Epidermal melanocyte (primary cell): ENCODE measurements around the gene CD300LF.

Experiments
- DNase-seq: peaks from one replicate; pipeline ENCODE4 v3.0.0; 2011; ENCODE audit warnings: low spot score; ENCODE audit not compliant: insufficient read length

CD300LF gene

GRCh38 chr17:74712756-74713155 lies at the start of gene CD300LF:
CD300LF (minus strand) TSS chr17:74712923; CDS start chr17:74712866, 57 bp downstream.
- no peak for DNase-seq

- DNase-seq = no peak
Observed at GRCh38 chr17:74761931-74762330, 49.2 kb upstream of the CD300LF start.

GRCh38 chr17:74761419-74761818 lies 48.7 kb upstream of the CD300LF start:
- no peak for DNase-seq

- DNase-seq = no peak
Observed at GRCh38 chr17:74760404-74761105, 47.8 kb upstream of the CD300LF start.

GRCh38 chr17:74759941-74760340 lies 47.2 kb upstream of the CD300LF start:
- DNase-seq = no peak

- DNase-seq = no peak
Observed at GRCh38 chr17:74759243-74759801, 46.6 kb upstream of the CD300LF start.

GRCh38 chr17:74758848-74759168 lies 46.1 kb upstream of the CD300LF start:
- no peak for DNase-seq

- DNase-seq = no peak
Observed at GRCh38 chr17:74757931-74758847, 45.5 kb upstream of the CD300LF start.

GRCh38 chr17:74757502-74757901 lies 44.8 kb upstream of the CD300LF start:
- DNase-seq = no peak

- DNase-seq = no peak
Observed at GRCh38 chr17:74756891-74757290, 44.2 kb upstream of the CD300LF start.

GRCh38 chr17:74755533-74755932 lies 42.8 kb upstream of the CD300LF start:
- no peak for DNase-seq

- DNase-seq = no peak
Observed at GRCh38 chr17:74754832-74755231, 42.1 kb upstream of the CD300LF start.

- no peak for DNase-seq
Observed at GRCh38 chr17:74752822-74753401, 40.2 kb upstream of the CD300LF start.

- no peak for DNase-seq
Observed at GRCh38 chr17:74752415-74752814, 39.7 kb upstream of the CD300LF start.

GRCh38 chr17:74750327-74751069 lies 37.8 kb upstream of the CD300LF start:
- DNase-seq = no peak

- no peak for DNase-seq
Observed at GRCh38 chr17:74750039-74750326, 37.3 kb upstream of the CD300LF start.

GRCh38 chr17:74749279-74750038 lies 36.7 kb upstream of the CD300LF start:
- DNase-seq = no peak

- peak; percentile 92 for DNase-seq
Observed at GRCh38 chr17:74748529-74749278, 36.0 kb upstream of the CD300LF start, which contains the start of gene NHERF1. NHERF1 (plus strand) TSS chr17:74748628; CDS start chr17:74748847, 219 bp downstream.

GRCh38 chr17:74748279-74748528 lies 35.5 kb upstream of the CD300LF start:
- DNase-seq = no peak

GRCh38 chr17:74746922-74747321 lies 34.2 kb upstream of the CD300LF start:
- DNase-seq = no peak
